Measurements from ENCODE around the gene DNAJC6.

Gene DNAJC6

GRCh38 chr1:65399003-65399402, 89.7 kb downstream of the DNAJC6 start:
- no peak for DNase-seq (ENCODE audit: low read depth in 2 of 3, low spot score in 1 of 3)

DNA sequence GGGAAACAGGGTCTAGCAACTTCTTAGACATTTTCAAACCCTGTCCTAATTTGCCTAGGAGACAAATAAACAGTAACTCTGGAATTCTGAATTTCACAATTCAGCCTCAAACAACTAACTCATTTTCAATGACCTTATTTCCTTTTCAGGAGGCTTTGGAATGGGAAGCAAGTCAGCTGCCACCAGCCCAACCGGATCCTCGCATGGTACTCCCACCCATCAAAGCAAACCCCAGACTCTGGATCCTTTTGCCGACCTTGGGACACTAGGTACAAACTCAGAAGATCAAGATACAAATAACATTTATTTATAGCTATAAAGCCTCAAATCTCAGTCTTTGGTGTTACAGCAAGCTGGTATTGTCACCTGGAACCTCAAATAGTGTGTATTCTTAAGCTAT, 92.3 kb downstream of the DNAJC6 start:
- no peak for DNase-seq (ENCODE audit: low read depth in 2 of 3, low spot score in 1 of 3)

DNA sequence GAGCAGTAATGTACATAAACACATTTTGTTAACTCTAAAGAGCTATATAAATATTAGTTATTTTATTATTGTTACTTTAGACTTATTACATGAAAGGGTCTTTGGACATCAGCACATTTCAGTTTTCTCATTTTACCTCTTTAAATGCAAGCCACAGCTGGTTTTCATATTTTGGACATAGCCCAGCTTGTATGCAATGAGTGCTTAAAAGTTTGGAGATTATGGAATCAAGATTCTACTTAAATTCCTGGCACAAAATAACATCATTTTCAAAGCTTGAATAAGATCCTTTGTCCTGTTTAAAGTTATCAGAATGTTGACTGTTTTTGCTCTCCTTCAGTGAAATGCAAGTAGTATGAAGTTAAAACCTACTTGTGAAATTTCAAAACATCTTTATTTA, 95.6 kb downstream of the DNAJC6 start:
- no peak for DNase-seq (ENCODE audit: low read depth in 2 of 3, low spot score in 1 of 3)

DNA sequence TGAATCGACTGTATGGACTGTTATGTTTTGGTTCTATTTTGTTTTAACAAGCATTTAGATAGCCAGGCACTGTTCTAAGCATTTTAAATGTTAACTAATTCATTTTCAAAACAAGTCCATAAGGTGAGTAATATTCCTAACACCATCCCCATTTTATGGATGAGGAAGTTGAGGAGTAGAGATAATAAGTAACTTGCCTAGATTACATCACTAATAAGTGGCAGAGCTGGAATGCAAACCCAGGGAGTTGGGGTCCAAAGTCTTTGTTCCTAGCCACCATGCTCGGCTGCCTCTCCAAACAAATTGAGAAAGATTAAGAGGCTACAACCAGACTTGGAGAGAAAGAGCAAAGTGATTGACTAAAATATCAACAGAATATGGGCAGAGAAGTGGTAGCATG, 98.5 kb downstream of the DNAJC6 start:
- DNase-seq (ENCODE audit: low read depth in 2 of 3, low spot score in 1 of 3) = no peak

GRCh38 chr1:65409314-65409713, 100.0 kb downstream of the DNAJC6 start:
- DNase-seq (ENCODE audit: low read depth in 2 of 3, low spot score in 1 of 3) = no peak

- DNase-seq (ENCODE audit: low read depth in 2 of 3, low spot score in 1 of 3) = no peak
Observed at GRCh38 chr1:65409816-65410326, 100.5 kb downstream of the DNAJC6 start.

DNA sequence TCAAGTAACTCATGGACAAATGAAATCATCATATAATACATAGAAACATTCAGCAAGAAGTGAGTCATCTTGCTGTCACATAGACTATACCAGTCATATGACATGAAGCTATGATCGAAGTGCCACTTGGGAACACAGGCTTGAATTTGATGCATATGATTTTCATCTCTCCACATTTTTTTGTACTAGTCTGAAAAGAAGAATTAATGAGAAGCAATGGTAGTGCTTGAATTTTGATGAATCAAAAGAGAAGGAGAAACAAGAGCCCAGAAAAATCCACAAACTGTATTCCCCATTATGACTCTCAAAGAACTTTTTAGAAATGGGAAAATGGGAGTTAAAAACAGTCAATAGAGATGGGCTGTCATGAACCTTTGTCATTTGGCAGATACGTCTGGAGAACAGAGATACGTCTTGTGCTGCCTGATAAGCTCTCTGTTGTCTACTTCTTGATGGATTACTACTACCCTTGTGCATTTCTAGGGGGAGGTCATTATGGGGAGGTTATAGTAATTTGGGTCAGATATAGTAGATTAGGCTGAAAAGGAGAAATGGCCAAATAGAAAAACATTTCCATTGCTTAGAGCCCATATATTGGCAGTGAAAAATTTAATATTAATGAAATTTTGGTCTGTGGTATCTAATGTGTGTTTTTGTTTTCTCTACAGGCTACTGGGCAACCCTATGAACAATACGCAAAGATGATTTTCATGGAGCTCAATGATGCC, 103.1 kb downstream of the DNAJC6 start:
- no peak for DNase-seq (ENCODE audit: low read depth in 2 of 3, low spot score in 1 of 3)

DNA sequence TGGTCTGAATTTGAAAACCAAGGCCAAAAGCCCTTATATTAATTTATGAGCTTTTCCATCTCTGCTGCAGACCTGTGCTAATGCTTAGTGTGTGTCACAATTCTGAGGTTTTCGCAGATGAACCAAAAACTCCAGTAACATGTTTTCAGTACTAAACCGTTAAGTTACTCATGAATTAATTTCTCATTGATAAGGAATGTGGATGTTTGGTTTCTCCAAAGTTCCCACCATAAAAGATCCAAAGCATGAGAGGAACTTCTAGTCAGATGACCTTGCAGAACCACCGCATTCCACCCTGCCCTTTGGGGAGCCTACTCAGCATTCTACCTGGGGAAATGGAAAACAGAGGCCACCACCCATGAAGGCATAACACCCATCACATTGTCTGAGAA, 103.6 kb downstream of the DNAJC6 start:
- DNase-seq (ENCODE audit: low read depth in 2 of 3, low spot score in 1 of 3) = no peak

DNA sequence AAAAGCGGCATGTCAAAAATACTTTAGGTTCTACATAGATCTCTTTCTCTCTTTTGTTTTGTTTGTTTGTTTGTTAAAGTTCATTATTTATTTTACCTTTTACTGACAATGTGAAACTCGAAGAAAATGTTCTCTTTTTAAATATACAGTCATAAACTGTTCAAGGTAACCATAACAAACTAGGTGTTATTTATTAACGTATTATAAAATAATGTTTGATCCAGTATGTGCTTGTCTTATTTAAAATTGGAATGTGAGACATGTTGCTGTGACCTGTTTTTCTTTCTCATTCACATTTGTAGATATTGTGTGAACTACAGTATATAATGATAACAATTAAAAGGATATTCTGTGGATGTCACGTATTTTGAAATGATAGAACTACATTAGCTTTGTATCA, 105.2 kb downstream of the DNAJC6 start:
- DNase-seq (ENCODE audit: low read depth in 2 of 3, low spot score in 1 of 3) = no peak

- DNase-seq (ENCODE audit: low read depth in 2 of 3, low spot score in 1 of 3) = no peak
Observed at GRCh38 chr1:65416767-65417166, 107.4 kb downstream of the DNAJC6 start.

DNA sequence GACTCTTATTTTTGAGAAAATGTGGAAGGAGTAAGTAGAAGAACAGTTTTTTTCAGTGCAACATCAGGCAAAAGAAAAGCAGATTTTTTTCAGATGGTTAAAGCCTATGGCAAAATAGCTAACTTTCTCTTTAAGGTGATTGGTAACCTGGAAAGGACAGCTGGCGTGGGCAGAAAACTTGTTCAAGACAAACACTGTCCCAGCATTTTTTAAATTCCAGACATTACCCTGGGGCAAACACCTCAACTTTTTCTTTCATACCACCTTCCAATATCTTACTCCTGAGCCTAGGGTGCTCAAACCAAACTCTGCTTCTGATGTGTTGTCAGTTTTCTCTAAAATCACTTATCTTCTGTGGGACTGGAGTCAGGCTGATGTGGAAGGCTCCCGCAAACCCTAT, 108.4 kb downstream of the DNAJC6 start:
- DNase-seq (ENCODE audit: low read depth in 2 of 3, low spot score in 1 of 3) = no peak

DNA sequence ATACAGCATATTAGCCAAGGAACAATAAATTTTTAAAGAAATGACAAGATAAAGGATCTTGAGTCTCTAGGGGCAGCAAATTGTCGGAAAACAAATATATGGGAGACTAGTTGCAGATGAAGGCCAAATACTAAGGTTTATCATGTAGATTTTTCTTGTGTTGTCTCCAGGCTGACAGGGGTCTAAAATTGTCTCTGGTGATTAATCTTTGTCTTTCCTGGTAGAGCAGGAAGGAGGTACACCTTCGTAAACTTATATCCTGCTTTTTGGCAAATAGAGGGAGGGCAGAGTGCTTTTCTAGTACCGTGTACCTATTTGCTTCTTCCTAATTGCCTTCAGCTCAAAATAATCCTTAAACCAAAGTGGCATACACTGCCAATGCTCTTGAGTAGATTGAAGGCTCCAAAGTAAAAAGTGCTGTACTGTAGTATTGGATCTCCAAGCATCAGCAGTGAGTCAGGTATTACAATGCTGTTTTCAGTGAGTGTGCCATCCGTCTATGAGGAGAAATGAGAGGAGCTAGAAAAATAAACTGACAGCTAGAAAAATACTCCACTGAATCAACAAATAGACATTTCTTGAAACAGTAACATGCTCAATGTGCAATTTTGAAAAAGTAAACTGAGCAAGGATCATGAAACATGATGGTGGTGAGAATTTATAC, 109.3 kb downstream of the DNAJC6 start:
- DNase-seq (ENCODE audit: low read depth in 2 of 3, low spot score in 1 of 3) = no peak

DNA sequence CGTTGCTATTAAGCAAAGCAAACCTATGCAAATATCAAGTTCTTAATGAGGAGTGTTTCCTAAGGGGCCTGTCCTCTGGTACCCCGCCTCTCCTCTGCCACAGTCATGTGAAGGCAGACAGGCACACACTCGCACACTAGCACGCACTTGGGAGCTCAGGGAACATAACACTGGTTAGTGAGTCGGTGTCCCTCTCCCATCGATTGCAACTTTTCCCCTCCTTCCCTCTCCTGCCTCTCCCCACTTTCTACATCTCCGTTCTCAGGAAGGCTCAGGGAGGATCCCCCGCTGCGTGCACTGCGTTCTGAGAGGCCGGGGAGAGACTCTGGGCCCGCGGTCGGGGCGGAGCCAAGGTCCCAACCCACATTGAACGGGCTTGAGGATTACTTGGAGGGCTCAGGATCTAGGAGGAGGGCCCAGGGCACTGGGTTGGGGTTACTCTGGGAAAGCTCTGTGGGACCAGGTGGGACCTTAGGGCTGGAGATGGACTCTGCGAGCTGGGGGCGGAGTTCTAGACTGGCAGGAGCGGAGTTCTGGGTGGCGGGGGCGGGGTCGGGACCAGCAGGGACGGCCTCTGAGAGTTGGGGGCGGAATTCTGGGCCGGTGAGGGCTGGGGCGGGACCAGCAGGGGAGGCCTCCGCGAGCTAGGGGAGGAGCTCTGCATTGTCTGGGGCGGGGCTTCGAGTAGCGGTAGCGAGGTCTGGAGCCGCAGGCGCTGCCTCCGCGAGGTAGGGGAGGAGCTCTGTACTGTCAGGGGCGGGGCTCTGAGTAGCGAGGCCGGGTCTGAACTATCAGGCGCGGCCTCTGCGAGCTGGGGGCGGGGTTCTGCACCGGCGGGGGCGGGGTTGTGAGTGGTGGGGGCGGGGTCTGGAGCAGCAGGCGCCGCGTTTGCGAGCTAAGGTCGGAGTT, 110.6 kb downstream of the DNAJC6 start:
- peak; percentile 96 to 99 (median 98) for DNase-seq (ENCODE audit: low read depth in 2 of 3, low spot score in 1 of 3)

GRCh38 chr1:65420590-65421350, 111.4 kb downstream of the DNAJC6 start, which contains the start of the genes LEPR and LEPROT:
LEPR (plus strand) TSS chr1:65420668; CDS start chr1:65565566, 144,898 bp downstream.
LEPROT (plus strand) TSS chr1:65420668; CDS start chr1:65420725, 57 bp downstream.
- DNase-seq (ENCODE audit: low read depth in 2 of 3, low spot score in 1 of 3) = no peak

DNA sequence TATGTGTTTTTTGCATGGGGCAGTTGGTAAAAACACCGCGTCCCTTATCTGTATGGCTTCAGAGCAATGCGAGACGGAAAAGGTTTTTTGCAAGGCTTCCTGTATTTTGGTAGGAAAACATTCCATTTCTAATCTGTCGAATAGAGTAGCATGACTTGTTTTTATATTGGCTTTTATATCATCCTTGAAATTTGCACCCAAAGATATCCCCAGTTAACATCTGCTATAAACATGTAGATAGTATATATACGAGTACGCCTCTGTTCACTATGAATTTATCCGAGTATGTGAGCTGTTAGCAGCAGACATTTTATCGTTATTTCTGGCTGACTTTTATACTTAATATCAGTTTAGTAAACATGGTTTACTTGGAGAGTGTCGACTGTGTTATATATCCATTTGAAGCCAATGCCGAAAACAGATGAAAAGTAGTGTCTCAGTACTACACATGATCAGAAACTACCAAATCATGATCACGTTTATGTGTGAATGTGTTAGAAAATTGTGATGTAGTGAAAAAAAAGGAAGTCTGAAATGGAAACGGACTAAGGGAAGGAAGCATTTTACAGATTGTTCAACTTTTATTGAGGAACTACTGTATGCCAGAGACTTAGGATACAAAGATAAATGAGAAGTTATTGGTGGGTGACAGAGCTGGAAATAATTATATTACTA, 112.1 kb downstream of the DNAJC6 start:
- DNase-seq (ENCODE audit: low read depth in 2 of 3, low spot score in 1 of 3) = no peak

- DNase-seq (ENCODE audit: low read depth in 2 of 3, low spot score in 1 of 3) = no peak
Observed at GRCh38 chr1:65422241-65423203, 113.2 kb downstream of the DNAJC6 start.

DNA sequence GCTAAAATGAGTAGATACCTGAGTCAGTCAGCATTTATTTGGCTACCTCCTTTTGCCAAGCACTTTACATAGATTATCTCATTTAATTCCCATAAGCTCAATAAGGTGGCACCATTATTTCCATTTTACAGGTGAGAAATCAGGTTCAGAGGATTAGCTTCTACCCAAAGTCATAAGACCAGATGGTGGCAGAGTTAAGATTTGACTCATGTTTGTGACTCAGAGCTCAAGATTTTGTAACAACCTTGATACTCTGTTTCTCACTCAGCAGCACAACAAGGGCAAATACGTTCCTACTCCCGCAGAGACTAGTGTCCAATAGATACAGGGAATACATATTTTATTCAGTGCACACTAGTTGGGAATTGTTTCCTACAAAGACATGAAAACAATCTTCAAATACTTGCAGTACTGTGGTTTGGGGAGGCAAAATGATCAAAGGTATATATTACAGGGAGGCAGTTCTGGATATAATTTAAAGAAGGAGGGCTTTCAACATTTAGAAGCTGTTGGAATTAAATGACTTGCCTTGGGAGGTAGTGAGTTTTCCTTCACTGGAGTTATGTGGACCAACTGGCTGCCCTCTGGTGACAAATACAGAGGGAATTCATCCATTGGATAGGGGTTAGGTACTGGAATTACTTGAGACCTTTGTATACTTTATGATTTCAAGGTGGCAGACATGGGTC, 114.7 kb downstream of the DNAJC6 start:
- peak in 1 of 3 donors; percentile 29 for DNase-seq (ENCODE audit: low read depth in 2 of 3, low spot score in 1 of 3)

DNA sequence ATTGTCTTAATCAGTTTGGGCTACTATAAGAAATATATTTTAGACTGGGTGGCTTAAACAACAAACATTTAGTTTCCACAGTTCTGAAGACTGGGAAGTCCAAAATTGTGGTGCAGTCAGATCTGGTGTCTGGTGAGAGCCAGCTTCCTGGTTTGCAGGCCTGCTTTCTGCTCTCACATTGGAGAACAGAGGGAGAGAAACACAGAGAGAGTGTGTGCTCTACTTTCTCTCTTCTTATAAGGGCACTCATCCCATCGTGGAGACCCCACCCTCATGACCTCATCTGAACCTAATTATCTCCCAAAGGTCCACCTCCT, 115.2 kb downstream of the DNAJC6 start:
- DNase-seq (ENCODE audit: low read depth in 2 of 3, low spot score in 1 of 3) = no peak

- no peak for DNase-seq (ENCODE audit: low read depth in 2 of 3, low spot score in 1 of 3)
Observed at GRCh38 chr1:65425006-65425405, 115.7 kb downstream of the DNAJC6 start.

Data from stimulated activated CD4-positive, alpha-beta T cell treated with anti-CD3 and anti-CD28 coated beads, Interleukin-12 subunit alpha, Interleukin-12 subunit beta, amount 100 ng/mL, for 48 hours (primary cell).